Activated T-cell treated with anti-CD3 and anti-CD28 coated beads, Interleukin-2, amount 50 U/mL, for 1 hour (primary cell): ENCODE results near the gene UACA.

Experiments used
- DNase-seq: peaks from one replicate; pipeline ENCODE4 v3.0.0-alpha.2; 2020

Gene UACA

DNA sequence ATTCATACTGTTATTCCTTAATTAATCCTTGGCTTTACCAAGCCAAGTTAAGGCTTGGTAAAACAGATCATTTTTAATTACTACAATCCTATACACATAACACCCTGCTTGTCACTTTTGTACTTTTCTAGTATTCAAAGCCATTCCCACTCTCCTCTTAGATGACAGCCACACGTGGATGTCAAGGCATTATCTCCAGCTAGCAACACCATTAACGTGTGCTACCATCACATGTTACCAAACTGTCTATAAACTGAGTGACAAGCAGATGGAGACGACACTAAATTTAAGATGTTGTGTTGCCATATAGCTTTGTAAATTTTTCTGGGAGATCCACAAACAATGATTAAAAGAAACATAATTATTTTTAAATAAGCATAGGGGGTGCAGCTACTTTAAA lies 103.7 kb downstream of the UACA start:
- DNase-seq, result no peak

- DNase-seq, result no peak
Measured at GRCh38 chr15:70658641-70659040, 104.7 kb downstream of the UACA start.

DNA sequence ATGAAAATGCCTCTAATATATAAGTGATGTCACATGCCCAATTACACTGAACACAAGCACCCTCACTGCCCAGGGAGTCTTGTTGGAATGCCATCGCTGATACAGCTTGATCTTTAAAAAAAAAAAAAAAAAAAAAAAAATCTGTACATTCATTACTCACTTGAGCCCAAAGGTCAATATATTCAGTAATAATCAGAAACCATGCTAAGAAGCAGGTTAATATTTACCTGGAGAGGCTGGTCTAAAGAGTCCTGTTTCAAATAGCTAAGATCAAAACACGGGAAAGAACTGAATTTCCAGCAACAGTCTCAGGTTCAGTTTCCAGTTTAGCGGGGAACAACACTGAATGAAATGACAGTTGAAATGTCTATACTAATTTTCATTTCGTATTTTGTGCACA lies 109.9 kb downstream of the UACA start:
- no peak for DNase-seq

- no peak for DNase-seq
Measured at GRCh38 chr15:70652341-70652740, 111.0 kb downstream of the UACA start.

DNA sequence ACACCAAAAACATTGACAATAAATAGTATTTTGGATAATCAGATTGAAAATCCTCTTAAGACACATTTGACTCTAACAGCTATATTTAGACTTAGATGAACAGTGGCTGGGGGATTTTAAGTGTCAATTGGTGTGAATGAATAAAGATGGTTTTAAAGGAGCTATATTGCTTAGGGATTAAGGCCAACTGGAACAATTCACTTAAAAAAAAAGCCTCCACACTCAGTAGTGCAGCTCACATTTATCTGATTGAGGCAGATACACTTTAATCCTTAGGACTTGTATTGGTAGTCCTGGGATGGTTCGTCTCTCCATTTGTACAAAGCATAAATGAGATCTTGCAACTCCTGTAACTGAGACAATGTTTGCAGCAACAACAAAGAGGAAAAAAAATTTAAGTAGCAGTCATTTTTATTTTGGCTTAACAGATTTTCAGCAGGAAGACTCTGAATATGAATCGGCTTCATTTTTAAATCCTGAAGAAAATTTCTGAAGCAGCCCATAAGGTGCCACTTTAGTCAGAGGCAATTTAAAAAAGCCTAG lies 112.0 kb downstream of the UACA start:
- no peak for DNase-seq

DNA sequence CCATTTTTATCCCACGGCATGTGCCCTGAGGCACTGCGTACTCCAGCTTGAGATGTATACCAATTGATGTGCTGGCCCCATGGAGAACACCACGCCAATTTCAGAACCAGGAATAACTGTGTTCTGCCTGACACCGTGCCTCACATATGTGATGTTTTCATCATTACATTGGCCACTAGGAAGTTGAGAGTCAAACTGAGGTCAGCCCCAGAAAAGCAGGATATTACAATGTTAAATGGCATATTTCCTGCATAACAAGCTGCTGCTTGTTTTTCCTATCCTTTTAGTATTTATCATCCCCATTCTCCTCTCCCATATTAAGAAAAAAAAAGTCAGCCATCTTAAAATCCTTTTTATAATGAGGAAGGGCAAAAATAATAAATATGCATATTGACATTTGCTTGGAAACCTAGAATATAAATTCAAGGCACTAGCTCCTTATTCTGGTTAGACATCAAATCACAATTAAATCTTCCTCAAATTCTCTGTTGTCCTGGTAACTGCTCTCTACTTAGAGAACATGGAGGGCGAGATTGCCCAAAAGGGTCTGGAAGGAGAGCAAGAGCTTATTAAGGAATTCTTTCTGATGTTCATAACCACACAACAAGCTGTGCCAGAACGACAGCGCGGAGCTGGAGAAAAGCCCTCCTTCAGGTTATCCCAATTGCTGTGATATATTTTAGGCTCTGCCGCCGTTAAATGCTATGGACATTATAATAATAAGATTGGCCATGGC lies 112.6 kb downstream of the UACA start:
- DNase-seq, result no peak

DNA sequence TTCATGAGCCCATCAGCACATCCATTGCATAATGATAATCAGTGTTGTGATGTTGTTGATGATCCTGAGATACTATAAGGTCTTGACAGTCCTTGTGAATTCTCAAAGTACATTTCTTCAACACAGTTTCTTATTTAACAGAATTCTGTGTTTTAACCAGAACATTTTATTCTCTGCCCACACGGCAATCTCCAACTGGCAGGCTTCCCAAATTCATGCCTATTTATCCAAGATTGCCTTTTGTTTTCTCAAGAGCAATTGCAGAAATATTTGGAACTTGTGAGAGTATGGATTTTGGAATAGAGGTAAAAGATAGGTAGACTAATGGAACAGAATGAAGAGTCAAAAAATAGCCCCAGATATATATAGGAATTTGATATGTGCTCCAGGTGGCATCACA lies 116.0 kb downstream of the UACA start:
- no peak for DNase-seq

DNA sequence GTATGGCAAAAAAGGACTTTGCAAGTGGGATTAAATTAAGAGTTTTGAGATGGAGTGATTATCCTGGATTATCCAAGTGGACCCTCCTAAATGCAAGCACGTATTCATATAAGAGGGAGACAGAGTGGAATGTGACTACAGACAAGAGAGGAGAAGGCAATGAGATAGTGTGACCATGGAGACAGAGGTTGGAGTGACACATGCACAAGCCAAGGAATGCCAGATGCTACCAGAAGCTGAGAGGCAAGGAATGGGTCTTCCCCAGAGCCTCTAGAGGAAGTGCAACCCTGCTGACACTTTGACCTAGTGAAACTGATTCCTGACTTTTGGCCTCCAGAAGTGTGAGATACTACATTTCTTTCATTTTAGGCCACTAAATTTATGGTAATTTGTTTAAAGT lies 117.2 kb downstream of the UACA start:
- no peak for DNase-seq

GRCh38 chr15:70643783-70644125 lies 119.6 kb downstream of the UACA start:
- no peak for DNase-seq

GRCh38 chr15:70643106-70643782 lies 120.1 kb downstream of the UACA start:
- DNase-seq, result no peak

GRCh38 chr15:70636540-70637165 lies 126.7 kb downstream of the UACA start:
- DNase-seq, result no peak

GRCh38 chr15:70635895-70636294 lies 127.5 kb downstream of the UACA start:
- DNase-seq, result no peak

- DNase-seq, result no peak
Measured at GRCh38 chr15:70633991-70634390, 129.4 kb downstream of the UACA start.

DNA sequence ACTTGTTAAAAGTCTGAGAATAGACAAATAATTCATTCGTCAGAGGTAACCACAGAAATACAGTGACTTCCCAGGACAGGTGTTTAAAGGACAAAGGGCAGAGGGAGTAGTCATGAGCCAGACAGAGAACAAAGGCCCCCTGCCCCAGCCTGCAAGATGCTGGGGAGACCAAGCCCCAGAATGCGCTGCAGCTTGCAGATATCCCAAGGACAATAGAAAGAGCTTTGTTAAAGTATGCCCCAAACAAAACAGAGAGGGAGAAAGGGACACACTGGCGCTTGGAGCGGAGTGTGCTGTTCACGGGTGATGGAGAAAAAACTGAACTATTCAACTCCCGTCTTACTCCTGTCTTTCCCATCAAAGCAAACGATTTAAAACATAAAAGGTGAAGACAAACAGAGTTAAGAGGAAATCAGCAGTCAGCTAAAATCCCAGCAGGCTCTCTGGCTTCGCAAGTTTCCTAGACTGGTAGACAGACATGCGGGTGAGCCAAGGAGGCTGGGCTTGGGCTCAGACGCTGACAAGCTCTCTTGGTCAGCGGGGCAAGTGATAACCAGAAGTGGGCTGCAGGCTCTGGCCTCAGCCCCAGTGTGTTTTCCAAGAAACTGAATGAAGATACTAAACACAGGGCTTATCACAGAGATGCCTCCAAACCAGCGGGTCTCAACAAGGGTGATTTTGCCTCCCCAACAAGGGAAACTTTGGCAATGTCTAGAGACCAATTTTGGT lies 130.1 kb downstream of the UACA start:
- no peak for DNase-seq

GRCh38 chr15:70632491-70633102 lies 130.8 kb downstream of the UACA start:
- DNase-seq, result no peak

- DNase-seq, result no peak
Measured at GRCh38 chr15:70632079-70632478, 131.3 kb downstream of the UACA start.

DNA sequence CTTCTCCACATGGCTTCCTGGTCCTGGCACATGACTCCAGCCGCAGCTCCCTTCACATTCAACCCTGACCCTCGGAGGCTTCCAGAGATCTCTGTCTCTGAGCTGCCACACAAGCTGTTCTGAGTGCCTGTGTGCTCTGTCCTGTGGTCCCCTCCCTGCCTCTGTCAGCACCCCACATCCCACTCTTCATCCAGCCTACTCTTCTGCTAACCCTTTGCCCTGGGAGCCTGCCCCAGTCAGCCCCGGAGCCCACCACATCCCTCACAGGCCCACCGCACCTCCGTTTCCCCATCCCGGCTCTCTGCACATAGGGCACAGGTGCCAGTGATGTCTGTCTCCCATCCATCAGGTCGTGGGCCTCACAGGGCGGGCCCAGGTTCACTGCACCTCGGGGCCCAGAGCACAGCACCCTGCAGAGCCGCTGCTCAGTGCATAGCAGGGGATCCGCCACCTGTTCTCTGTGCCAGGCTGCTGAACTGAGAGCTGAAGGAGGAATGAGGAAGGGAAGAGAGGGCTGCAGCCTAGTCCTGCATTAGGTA lies 133.6 kb downstream of the UACA start:
- no peak for DNase-seq

- DNase-seq, result no peak
Measured at GRCh38 chr15:70628549-70628896, 134.8 kb downstream of the UACA start.

- DNase-seq, result no peak
Measured at GRCh38 chr15:70627734-70628548, 135.4 kb downstream of the UACA start.

DNA sequence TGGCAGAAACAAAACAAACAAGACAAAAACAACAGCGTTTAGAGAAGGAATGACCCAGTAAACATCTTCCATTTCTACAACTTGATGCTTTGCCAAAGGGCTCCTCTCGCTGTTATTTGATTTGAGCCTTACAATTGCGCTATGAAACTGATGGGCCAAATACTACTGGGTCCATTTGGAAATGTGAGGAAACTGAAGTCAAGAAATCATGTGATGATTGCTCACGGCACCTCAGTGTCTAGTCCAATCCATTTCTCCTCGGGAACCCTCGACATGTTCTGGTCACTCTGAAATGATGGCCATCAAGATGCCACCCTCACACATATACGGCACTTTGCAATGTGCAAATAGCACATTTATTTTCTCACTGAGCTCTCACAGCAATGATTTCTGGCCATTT lies 136.0 kb downstream of the UACA start:
- DNase-seq, result no peak

- no peak for DNase-seq
Measured at GRCh38 chr15:70625438-70625837, 137.9 kb downstream of the UACA start.

GRCh38 chr15:70625011-70625410 lies 138.3 kb downstream of the UACA start:
- DNase-seq, result no peak
